Neural cell (in vitro differentiated cells): ENCODE data around the gene USP9X. TPM values are rescaled to one million over a fixed set of nuclear protein-coding genes. Genes with fewer than 3 reads are reported as not detected.
"Not testable (repeated sequence)": the region's sequence is repeated elsewhere in the genome, so short reads cannot be mapped to it uniquely, and the experiment has no call there.

ENCODE experiments used
- H2AFZ ChIP-seq: fragments of 200-600, 300-800 bp; sonication (generic), shearing (Covaris generic); 2 replicates; pipeline ENCODE4 v1.6.0; 2014; ENCODE audit warnings: low read depth, mild to moderate bottlenecking, antibody characterized with exemption, low read length, moderate library complexity
- H3F3A ChIP-seq: fragments of 200-600 bp; shearing (Covaris generic); 2 replicates; pipeline ENCODE4 v1.6.1; 2016; ENCODE audit warnings: mild to moderate bottlenecking, moderate library complexity, mixed read lengths, antibody characterized with exemption, low read length; ENCODE audit not compliant: insufficient read depth, poor library complexity, severe bottlenecking
- H3K27ac ChIP-seq: fragments of 200-600, 300-800 bp; sonication (generic), shearing (Covaris generic); 2 replicates; pipeline ENCODE4 v1.5.1; 2014; ENCODE audit warnings: mild to moderate bottlenecking, low read length, moderate library complexity
- H3K27me3 ChIP-seq: fragments of 300-800, 200-600 bp; sonication (generic), shearing (Covaris generic); 2 replicates; pipeline ENCODE4 v1.6.0; 2014; ENCODE audit warnings: mild to moderate bottlenecking, low read depth, low read length, moderate library complexity; ENCODE audit not compliant: insufficient read depth
- H3K36me3 ChIP-seq: fragments of 300-800, 200-600 bp; sonication (generic), shearing (Covaris generic); 2 replicates; pipeline ENCODE4 v1.5.1; 2014; ENCODE audit warnings: mild to moderate bottlenecking, antibody characterized with exemption, low read length, moderate library complexity; ENCODE audit not compliant: insufficient read depth
- H3K4me2 ChIP-seq: fragments of 300-800, 200-600 bp; sonication (generic), shearing (Covaris generic); 2 replicates; pipeline ENCODE4 v1.6.0; 2014; ENCODE audit warnings: mild to moderate bottlenecking, low read length
- H3K4me3 ChIP-seq: fragments of 300-800, 200-600 bp; sonication (generic), shearing (Covaris generic); 2 replicates; pipeline ENCODE4 v1.5.1; 2014; ENCODE audit warnings: mild to moderate bottlenecking, low read length, moderate library complexity
- H3K79me2 ChIP-seq: fragments of 200-600 bp; shearing (Covaris generic); replicated peaks from 2 replicates; pipeline ENCODE4 v1.6.0; 2014; ENCODE audit warnings: mild to moderate bottlenecking, low read length, moderate library complexity; ENCODE audit not compliant: insufficient read depth
- H3K9ac ChIP-seq: fragments of 300-800, 200-600 bp; sonication (generic), shearing (Covaris generic); 2 replicates; pipeline ENCODE4 v1.6.1; 2016; ENCODE audit warnings: mild to moderate bottlenecking, low read length, mixed read lengths
- H3K9me2 ChIP-seq: fragments of 200-600 bp; shearing (Covaris generic); 2 replicates; pipeline ENCODE4 v1.6.1; 2016; ENCODE audit warnings: mild to moderate bottlenecking, low read length, mixed read lengths; ENCODE audit not compliant: insufficient read depth
- H3K9me3 ChIP-seq: fragments of 200-600, 300-800 bp; sonication (generic), shearing (Covaris generic); 2 replicates; pipeline ENCODE4 v1.6.1; 2016; ENCODE audit warnings: mild to moderate bottlenecking, mixed run types, low read length, moderate library complexity, mixed read lengths
- H4K20me1 ChIP-seq: fragments of 200-600 bp; shearing (Covaris generic); 2 replicates; pipeline ENCODE4 v1.6.1; 2016; ENCODE audit warnings: mild to moderate bottlenecking, mixed run types; ENCODE audit not compliant: insufficient read depth
- EP300 ChIP-seq: fragments of 450-650 bp; conservative IDR thresholded peaks from 2 replicates; pipeline ENCODE4 v1.6.1; 2014; ENCODE audit warnings: antibody characterized with exemption, mild to moderate bottlenecking, moderate library complexity; ENCODE audit not compliant: poor library complexity, severe bottlenecking
- EZH2 ChIP-seq: fragments of 200-600, 300-800 bp; shearing (Covaris generic), sonication (generic); IDR thresholded peaks from 2 replicates; pipeline ENCODE4 v1.6.1; 2014; ENCODE audit warnings: antibody characterized with exemption, low read length, borderline replicate concordance, mild to moderate bottlenecking; ENCODE audit not compliant: insufficient read depth, poor library complexity, severe bottlenecking
- POLR2AphosphoS5 ChIP-seq: IDR thresholded peaks from 2 replicates; pipeline ENCODE4 v1.6.1; 2012
- RAD21 ChIP-seq: fragments of 450-650 bp; conservative IDR thresholded peaks from 2 replicates; pipeline ENCODE4 v1.6.1; 2014; ENCODE audit warnings: antibody characterized with exemption, mild to moderate bottlenecking, moderate library complexity
- REST ChIP-seq: IDR thresholded peaks from 2 replicates; pipeline ENCODE4 v1.6.1; 2012; ENCODE audit warnings: borderline replicate concordance
- SMC3 ChIP-seq: fragments of 450-650 bp; conservative IDR thresholded peaks from 2 replicates; pipeline ENCODE4 v1.6.1; 2014; ENCODE audit warnings: antibody characterized with exemption, mild to moderate bottlenecking, moderate library complexity; ENCODE audit not compliant: poor library complexity
- TAF1 ChIP-seq: IDR thresholded peaks from 2 replicates; pipeline ENCODE4 v1.6.1; 2012; ENCODE audit warnings: low read depth
- polyA plus RNA-seq: library from polyadenylated mRNA; depleted of rRNA; stranded (reverse); fragments of >200 nt; gene quantifications from 2 replicates; pipeline ENCODE4 v1.2.3, GENCODE V29; 2014
- TF ChIP-seq, protein P1 (sequence below): fragments of 450-650 bp; IDR thresholded peaks from 2 replicates; pipeline ENCODE4 v1.5.1; 2014; ENCODE audit warnings: antibody characterized with exemption, mild to moderate bottlenecking, moderate library complexity; ENCODE audit not compliant: poor library complexity, severe bottlenecking

The USP9X gene
- polyA plus RNA-seq, 1 donor from 2014 or later: 36.1 TPM

- no peak overlapping the region for H2AFZ ChIP-seq
- H3K27ac ChIP-seq: no peak overlapping the region
- H3K36me3 ChIP-seq: no peaks in the 10 kb centered on the region
- H3K4me2 ChIP-seq: no peak overlapping the region
- no peaks in the 10 kb centered on the region for H3K27me3 ChIP-seq
- H4K20me1 ChIP-seq: no peaks in the 10 kb centered on the region
- H3K4me3 ChIP-seq: no peak overlapping the region
- no peaks in the 10 kb centered on the region for H3K9me3 ChIP-seq
- no peaks in the 10 kb centered on the region for H3K9me2 ChIP-seq
- no peaks in the 10 kb centered on the region for H3K79me2 ChIP-seq
- TF ChIP-seq TAF1 (no peak), EZH2 (no peak), REST (no peak), EP300 (no peak), SMC3 (no peak), RAD21 (no peak)
- TF ChIP-seq, protein P1, sequence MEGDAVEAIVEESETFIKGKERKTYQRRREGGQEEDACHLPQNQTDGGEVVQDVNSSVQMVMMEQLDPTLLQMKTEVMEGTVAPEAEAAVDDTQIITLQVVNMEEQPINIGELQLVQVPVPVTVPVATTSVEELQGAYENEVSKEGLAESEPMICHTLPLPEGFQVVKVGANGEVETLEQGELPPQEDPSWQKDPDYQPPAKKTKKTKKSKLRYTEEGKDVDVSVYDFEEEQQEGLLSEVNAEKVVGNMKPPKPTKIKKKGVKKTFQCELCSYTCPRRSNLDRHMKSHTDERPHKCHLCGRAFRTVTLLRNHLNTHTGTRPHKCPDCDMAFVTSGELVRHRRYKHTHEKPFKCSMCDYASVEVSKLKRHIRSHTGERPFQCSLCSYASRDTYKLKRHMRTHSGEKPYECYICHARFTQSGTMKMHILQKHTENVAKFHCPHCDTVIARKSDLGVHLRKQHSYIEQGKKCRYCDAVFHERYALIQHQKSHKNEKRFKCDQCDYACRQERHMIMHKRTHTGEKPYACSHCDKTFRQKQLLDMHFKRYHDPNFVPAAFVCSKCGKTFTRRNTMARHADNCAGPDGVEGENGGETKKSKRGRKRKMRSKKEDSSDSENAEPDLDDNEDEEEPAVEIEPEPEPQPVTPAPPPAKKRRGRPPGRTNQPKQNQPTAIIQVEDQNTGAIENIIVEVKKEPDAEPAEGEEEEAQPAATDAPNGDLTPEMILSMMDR: no peak
- no peaks in the 10 kb centered on the region for H3F3A ChIP-seq
- no peak overlapping the region for H3K9ac ChIP-seq
Measured at GRCh38 chrX:41051288-41051687, 34.0 kb upstream of the USP9X start.

- Histone ChIP-seq H3K27me3 (no peaks in the 10 kb centered on the region), H3K79me2 (no peaks in the 10 kb centered on the region), H3K4me2 (no peak overlapping the region), H2AFZ (no peak overlapping the region), H3K9me3 (no peaks in the 10 kb centered on the region), H3K9me2 (no peaks in the 10 kb centered on the region), H3K9ac (no peak overlapping the region), H4K20me1 (no peaks in the 10 kb centered on the region), H3K4me3 (no peak overlapping the region), H3F3A (no peaks in the 10 kb centered on the region), H3K27ac (no peak overlapping the region), H3K36me3 (no peaks in the 10 kb centered on the region)
- TF ChIP-seq TAF1 (no peak), SMC3 (no peak), RAD21 (no peak), REST (no peak), EZH2 (no peak), POLR2AphosphoS5 (no peak)
- TF ChIP-seq, protein P1: no peak
Measured at GRCh38 chrX:41055740-41056139, 29.5 kb upstream of the USP9X start.

DNA sequence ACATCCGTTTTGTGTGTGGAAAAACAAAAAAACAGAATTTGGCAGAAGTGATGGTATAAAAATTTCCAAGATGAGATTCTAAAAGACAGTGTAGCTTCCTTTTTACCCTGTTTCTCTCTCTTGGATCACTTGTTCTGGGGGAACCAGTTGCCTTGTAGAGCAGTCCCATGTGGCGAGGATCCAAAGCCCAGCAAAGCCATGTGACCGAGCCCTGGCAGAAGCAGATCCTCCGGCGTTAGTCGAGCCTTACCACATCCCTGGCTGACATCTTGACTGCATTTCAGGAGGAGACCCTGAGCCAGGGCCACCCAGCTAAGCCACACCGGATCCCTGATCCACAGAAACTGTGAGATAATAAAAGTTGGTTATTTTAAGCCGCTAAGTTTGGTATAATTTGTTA is 22.0 kb upstream of the USP9X start:
- H4K20me1 ChIP-seq, H2AFZ ChIP-seq, H3K4me3 ChIP-seq, H3F3A ChIP-seq, H3K79me2 ChIP-seq, H3K9ac ChIP-seq, H3K27me3 ChIP-seq, H3K27ac ChIP-seq, H3K9me2 ChIP-seq, H3K9me3 ChIP-seq, H3K4me2 ChIP-seq, H3K36me3 ChIP-seq: not testable (repeated sequence)
